PFSK-1 (cell line): ENCODE results near the gene CCDC88C.

ENCODE experiments used
- FOXP2 ChIP-seq: optimal IDR thresholded peaks from 2 replicates; pipeline ENCODE3; 2011; ENCODE audit warnings: borderline replicate concordance, control low read depth, inconsistent platforms; ENCODE audit not compliant: insufficient read depth; ENCODE audit errors: extremely low read length, extremely low read depth
- POLR2AphosphoS5 ChIP-seq: IDR thresholded peaks from 2 replicates; pipeline ENCODE4 v1.6.1; 2012; ENCODE audit warnings: low read depth, mild to moderate bottlenecking, control low read depth, low read length, moderate library complexity
- REST ChIP-seq, 2 experiments: IDR thresholded peaks; 2 replicates each; pipeline versions ENCODE4 v1.6.1 to v1.8.0; 2011 to 2012; ENCODE audit warnings: low read depth in 2 of 2, low read length in 2 of 2, control low read depth in 1 of 2, inconsistent platforms in 1 of 2, mild to moderate bottlenecking in 1 of 2, moderate library complexity in 1 of 2; ENCODE audit not compliant: insufficient read depth in 1 of 2
- SIN3A ChIP-seq: IDR thresholded peaks from 2 replicates; pipeline ENCODE4 v1.6.1; 2012; ENCODE audit warnings: mild to moderate bottlenecking, low read length, moderate library complexity, borderline replicate concordance; ENCODE audit not compliant: insufficient read depth
- TAF1 ChIP-seq: IDR thresholded peaks from 2 replicates; pipeline ENCODE4 v1.6.1; 2012; ENCODE audit warnings: low read length, control low read depth, borderline replicate concordance; ENCODE audit not compliant: insufficient read depth

DNA sequence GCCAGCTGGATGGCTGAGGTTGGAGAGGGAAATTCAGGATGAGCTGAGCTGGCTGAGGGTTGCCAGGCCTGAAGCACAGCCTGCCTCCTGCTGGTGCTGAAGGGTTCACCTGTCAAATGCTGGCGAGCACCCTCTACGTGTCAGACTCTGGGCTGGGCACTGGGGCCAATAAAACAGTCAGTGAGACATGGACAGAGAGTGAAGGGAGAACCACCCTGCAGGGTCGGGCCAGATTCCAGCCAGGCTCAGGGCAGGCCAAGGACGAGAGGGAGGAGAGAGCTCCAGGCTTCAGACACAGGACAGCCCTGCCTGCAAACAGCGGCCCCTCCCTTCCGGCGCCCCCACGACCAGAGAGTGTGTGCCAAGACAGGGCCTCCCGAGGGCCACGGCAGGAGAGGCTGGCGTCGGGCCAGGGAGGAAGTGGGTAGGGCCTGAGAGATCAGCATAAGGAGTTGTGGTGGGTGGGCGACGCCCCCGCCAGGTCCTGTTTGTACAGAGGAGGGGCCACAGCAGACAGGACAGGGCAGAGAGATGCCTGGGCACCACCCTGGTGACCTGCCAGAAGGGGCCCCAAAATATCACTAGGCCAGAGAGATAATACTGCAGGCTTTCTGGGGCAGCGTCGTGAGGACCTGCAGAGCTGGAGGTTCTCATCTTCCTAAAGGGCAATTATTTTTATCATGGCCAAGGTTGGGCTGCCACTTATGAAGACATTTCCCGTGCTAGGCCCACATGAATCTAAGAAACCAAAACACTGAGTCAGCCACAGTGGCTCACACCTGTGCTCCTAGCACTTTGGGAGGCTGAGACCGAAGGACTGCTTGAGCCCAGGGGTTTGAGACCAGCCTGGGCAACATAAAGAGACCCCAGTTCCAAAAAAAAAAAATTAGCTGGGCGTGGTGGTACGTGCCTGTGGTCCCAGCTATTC, 100.0 kb downstream of the CCDC88C start:
- TF ChIP-seq POLR2AphosphoS5 (no peak), REST (IDR thresholded peaks at IDR 0.05; ENCODE audit: insufficient read depth in 1 of 2, low read depth in 2 of 2, low read length in 2 of 2) (no peak), FOXP2 (no peak), SIN3A (no peak), TAF1 (no peak)
